COLO668 (cell line): ENCODE results near the gene GJB5.
A peak's percentile ranks its signal among the peaks of the same experiment; 100 is the strongest.
"Not testable (repeated sequence)": the region's sequence is repeated elsewhere in the genome, so short reads cannot be mapped to it uniquely, and the experiment has no call there.

ENCODE experiments used
- DNase-seq: peaks from one replicate; lab custom pipeline; 2025; ENCODE audit not compliant: unreplicated experiment; lab: John Stamatoyannopoulos, UW

The GJB5 gene

DNA sequence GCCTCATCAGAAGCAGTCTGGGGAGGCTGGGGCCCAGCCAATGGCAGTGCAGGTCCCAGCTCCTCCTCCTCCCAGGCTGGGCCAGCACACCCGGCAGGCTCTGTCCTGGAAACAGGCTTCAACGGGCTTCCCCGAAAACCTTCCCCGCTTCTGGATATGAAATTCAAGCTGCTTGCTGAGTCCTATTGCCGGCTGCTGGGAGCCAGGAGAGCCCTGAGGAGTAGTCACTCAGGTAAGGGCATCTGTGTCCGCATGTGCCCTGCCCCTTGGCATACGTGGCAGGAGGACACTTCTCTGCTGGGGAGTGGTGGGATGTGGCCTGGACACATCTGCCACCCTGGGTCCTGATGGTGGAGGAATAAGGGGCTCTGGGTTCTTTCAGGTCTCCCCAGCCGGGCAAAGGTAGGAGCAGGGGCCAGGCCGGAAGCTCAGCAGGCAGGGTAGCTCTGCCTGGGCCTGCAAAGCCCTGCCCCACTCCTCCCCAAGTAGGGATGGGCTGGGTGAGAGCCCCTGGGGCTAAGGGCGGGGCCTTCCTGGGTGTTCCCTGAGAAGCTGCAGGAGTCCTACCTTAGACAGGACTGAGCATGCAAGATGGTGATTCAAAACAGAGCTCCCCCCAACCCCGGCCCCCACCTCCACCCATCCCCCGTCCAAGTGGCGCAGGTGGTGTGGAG is at the start of gene GJB5:
Gene GJB5 (plus strand): TSS at position 84 of the 674 bp plus-strand sequence. CDS start 2,284 bp downstream, outside the sequence.
- no peak for DNase-seq

DNA sequence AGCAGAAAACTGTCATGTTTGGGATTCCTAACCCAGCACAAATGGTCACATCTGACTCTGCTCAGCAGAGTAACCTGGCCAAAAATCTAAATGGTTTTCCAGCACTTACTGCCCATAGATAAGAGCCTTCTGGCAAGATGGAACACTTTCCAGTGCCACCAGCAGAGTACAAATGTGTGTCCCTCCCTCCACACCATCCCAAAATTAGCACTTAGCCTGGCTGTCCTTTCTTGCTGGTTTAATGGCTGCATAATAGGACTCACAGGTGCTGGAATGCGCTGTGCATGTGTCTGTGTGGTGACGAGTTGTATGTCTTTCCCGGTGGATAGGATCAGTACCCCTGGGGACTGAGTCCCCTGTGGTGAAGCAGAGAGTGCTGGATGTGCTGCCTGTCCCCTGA is 49.8 kb upstream of the GJB5 start:
- DNase-seq = no peak

DNA sequence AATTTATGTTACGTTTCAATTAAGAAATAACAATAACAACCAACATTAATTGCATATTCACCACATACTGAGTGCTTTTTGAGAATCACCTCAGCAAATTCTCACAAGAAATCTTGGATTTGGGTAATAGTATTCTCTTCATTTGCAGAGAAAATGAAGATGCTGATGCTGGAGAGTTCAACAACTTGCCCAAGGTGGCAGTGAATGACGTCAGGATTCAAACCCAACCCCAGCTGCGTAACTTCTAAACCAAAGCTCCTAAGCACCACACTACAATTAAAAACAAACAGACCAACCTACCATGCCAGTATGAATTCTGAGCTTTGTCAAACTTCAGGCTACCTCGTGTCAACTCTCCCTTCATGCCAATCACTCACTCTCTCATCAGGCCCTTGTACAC is 46.7 kb upstream of the GJB5 start:
- no peak for DNase-seq

DNA sequence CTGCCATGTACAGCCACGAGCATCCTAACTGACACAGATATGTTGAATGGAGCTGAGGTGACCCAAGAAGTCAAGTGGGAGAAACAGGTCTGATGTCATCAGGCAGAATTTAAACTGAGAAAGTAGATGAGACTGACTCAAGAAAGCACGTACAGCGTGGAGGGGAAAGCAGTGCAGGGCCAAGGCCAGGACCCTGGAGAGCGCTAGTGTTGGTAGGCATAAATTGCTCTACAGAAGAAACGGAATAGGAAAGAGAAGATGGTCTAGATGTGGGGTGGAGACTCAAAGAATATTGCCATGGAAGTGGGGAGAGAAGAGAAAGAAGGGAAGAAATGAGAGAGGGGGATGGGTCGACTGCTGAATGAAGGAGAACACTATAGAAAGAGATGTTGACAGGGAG is 45.3 kb upstream of the GJB5 start:
- DNase-seq = no peak

DNA sequence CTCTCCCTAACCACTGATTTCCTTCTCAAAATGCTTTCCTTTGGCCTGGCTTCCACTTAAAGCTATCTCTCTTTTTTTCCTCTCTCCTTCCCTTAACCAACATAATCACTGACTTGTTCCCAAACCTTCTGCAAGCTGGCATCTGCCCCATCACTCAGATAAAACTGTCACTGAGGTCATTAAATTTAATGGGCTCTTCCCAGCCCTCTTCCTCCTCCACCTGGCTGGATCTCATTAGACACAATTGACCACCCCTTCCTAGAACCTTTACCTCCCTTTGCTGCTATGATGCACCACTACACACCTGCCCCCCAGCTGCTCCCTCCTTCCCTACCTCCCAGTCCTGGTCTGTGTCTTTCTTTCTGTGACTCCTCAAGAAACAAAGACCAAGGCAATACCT is 44.0 kb upstream of the GJB5 start:
- no peak for DNase-seq

DNA sequence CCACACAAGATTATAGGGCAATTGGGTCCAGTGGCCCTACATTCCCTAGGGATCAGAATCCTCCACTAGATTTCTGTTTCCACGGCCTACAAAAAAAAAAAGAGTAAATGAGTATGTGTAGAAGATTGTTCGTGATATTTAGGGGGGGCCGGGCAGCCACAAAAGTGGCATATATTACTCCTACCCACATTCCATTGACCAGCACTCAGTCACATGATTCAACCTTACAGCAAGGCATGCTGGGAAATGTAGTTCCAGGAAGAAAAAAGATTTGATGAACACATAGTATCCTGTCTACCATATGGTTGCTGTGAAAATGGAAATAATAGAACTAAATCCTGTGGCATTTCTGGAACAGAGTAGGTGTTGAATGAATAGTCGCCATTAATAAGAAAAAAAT is 43.4 kb upstream of the GJB5 start:
- no peak for DNase-seq

DNA sequence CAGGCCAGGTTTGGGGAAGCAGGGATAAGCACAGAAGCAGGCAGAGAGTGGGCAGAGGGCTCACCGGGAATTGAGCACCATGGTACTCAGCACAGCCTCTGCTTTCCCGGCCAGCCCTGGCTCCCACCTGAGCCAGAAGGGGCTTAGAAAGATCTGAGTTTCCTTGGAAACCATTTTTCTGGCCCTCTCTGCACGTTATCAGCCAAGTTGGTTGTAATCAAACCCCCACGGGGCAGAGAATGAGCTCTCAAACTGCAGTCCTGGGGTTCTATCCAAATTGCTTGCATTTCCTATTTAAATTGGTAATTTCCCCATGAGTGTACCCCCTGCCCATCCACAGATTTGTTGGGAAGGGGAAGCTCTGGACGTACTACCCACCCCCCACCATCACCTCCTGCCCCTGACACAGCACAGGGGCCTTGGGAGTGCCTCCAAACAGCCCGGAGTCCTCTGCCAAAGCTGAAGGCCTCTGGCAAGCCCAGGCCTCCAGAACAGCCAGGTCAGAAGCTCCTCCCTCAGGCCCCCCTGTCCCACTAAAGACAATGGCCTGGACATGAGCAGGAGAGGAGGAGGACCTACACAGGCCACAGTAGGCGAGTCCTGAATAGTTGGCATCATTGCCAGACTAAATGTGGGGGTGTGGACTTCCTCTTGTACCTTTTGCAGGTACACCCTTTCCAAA is 42.7 kb upstream of the GJB5 start:
- no peak for DNase-seq

DNA sequence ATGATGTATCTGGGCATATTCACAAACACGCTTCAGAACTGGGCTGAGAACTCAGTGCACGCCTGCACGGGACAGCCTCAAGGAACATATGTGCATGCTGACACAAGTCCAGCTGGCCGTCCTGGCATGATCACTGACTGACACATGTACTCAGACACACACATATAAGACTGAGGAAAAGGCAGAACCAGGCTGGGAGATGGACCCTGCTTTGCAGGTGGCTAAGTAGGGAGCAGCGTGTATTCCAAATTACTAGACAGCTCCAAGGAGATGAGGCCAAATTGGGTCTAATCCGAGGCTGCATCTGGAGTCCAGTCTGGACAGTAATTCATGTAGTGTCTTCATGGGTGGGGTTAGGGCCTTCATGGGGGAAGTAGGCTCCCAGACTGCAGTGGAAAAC is 41.4 kb upstream of the GJB5 start:
- no peak for DNase-seq

DNA sequence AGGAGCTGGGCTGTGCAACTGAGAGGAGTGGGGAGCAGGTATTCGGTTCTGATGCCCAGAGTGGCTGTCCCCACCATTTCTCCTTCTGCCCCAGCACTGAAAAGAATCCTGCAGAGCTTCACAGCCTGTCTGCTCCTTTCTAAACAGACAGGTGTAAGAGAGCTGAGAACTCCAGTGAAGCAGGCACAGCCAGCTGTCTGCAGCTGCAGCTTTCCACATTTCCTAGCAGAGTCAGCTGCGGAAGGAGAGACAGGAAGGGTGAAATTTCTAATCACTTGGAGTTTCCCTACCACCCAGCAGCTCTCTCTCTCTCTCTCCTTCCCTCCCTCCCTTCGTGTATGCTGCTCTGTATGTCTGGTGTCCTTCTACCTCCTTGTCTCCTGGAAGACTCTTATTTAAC is 40.5 kb upstream of the GJB5 start:
- no peak for DNase-seq

DNA sequence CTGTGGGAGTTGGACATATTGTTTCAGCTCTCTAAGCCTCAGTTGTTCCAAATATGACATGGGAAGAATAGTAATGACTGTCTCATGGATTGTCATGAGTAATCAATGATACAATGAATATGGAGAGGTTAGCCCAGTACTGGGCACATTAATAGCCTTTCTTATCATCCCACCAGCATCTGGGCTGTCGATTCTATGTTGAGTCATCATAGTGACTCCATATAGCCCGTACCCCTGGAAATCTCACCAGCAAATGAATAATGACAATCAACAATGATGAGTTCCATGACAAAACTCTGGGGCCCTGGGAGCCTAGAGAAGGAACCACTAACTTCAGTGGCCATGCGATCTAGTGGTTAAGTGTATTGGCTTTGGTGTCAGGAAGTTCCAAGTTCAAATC is 39.7 kb upstream of the GJB5 start:
- no peak for DNase-seq

DNA sequence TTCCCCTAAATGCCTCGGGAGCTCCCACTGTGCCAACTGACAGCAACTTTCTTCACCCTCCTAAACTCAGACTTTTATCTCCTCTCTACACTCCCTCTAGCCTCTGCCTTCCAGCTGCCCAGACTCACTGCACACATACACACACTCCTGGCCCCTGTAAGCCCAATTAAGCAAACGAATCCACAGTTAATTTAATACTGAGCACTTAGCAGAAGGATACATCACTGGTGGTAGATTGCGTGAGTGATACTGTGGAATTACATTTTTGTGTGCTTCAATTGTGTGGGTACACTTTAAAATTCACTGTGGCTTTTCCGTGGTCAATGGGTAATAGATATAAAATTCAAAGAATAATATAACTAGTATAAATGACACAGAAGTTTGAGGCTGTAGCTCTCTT is 33.6 kb upstream of the GJB5 start:
- DNase-seq = no peak

DNA sequence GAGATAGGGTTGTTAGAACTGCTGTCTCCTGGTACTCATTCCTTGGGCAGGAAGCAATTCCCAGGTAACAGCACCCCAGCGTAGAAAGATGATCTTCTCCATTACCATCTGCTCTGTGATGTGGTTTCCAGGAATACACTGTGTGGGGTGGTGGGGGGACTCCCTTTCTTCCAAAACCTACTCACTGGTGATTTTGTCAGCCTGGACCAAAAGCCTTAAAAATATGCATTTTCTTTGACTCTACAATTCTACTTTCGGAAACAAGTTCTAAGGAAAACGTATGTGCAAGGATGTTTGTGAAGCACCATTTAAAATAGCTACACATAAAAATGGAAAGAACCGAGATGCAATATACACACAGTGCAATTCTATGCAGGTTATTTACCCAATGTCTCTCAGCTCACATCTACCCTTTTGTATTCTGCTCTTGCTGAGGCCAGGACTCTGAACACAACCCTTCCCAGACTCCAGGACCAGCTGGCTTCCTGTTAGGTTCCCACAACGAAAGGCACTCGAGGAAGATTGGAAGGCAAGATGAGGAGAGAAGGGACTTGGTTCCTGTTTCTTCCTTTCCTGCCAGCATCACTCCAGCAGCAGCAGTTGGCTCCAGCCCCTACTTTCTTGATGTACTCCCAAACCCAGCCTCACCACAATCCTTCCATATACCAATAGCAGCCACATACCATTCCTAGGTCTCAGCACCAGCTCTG is 33.0 kb upstream of the GJB5 start:
- DNase-seq = no peak

DNA sequence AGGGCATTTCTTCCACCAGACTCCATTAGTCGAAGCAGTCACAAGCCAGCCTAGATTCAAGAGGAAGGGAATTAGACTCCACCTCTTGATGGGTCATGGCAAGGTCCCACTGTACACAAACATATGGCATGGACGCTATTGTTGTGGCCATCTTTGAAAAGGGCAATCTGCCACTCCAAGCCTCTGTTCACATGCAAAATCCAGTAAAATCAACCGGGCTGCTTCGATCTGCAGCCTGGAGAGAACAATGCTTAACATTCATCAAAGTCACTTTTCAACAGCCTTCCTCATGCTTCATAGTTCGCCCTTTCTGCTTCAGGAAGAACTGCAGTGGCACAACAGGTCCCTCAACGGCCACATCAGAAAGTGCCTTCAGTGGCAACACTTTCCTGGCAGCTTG is 28.0 kb upstream of the GJB5 start:
- DNase-seq = no peak

DNA sequence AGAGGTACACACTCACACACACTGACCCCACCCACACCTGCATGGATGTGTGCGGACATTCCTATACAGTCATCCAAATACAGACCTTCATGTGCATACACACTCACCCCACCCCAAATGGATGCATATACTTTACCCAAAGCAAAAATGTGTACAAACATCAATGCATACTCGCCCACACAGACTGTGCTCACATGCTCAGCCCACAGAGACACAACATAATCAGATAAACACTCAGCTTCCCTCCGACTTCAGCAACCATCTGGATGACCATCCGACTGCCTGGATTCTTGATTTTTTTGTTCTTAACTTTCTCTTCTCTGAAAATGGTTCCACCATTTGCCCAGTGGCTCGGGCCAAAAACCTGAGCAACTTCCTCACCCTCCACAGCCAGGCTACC is 24.4 kb upstream of the GJB5 start:
- DNase-seq = no peak

DNA sequence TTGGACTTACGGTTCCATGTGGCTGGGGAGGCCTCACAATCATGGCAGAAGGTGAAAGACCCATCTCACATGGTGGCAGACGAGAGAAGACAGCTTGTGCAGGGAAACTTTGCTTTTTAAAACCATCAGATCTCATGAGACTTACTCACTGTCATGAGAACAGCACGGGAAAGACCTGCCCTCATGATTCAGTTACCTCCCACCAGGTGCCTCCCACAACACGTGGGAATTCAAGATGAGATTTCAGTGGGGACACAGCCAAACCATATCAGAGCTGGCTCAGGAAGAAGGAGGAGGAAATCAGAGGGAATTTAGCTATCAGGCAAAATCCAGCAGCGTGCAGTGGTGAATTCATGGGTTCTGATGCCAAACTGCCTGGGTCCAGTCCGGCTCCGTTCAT is 22.0 kb upstream of the GJB5 start:
- DNase-seq = not testable (repeated sequence)

DNA sequence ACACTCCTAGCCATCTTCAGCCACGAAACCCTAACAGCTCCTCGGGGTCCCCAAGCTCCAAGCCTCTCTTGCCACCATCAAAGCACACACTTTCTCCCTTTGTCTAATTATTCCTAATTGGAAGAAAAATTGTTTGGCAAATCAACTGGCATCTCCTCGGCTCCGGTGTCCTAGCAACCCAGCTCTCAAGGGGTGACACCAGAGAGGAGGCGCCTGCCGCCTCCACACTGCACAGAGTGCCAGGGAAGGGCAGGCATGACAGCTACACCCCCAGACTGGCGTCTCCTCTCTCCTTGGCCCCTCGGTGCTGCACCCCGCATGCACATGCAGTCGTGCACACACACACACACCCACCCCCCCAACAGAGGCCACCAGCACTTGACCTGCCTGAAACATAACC is 18.2 kb upstream of the GJB5 start:
- no peak for DNase-seq

DNA sequence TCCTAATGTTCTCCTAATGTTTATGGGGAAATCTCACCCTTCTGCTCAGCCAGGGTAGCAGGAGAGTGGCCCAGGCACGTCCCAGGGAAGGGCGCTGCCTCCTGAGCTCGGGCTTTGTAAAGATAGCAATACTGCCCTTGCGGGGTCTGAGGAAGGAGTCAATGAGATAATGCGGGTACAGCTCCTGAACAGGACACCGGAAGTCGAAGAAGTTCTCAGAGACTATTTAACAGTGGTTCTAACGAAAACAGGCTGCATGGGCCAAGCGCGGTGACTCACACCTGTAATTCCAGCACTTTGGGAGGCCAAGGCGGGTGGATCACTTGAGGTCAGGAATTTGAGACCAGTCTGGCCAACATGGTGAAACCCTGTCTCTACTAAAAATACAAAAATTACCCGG is 17.6 kb upstream of the GJB5 start:
- not testable (repeated sequence) for DNase-seq

DNA sequence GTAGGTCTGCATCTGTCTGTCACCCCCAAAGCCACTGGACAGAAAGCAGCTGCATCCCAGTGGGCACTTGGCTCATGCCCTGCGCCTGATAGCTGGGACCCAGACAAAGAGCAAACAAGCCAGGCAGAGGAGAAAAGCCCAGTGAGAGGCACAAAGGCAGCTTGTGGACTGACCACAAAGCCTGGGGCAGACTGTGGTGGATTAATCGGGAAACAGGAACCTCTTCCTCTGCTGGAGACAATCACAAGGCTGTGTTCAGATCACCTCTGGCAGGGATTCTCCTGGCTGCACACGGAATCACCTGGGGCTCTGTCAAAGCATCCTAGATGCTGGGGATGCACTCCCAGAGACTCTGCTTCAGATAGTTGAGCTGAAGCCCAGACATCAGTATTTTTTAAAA is 15.2 kb upstream of the GJB5 start:
- DNase-seq = no peak

DNA sequence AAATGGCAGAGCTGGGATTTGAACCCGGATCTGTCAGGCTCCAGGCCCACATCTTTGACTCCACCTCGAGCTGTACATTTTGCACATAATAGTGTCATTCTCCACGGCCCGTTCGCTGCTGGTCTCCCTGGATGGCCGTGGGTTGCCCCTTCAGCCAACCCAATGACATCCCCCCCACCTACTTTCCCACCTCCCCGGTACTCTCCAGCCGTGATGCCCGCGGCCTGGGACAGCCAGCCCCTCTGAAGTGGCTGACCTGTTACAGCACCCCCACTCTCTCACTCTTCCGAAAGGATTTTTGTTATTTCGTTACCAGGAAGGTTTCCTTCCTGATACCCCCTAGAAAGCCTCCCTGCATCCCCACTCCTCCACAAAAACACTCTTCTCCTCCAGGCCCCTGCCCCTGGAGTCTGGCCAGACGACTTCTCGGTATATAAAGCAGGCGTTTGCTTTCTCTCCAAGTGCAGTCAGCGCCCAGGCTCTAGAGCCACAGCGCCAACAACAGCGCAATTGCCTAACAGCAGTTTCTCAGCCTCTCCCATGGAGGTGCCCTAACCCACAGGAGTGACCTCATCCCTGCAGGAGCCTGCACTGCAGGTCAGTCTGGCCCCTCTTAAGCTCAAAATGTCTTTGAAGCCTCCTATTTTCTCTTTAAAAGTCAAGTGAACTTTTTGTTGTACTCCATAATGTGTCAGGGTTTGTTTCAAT is 14.5 kb upstream of the GJB5 start:
- DNase-seq = peak; percentile 19

DNA sequence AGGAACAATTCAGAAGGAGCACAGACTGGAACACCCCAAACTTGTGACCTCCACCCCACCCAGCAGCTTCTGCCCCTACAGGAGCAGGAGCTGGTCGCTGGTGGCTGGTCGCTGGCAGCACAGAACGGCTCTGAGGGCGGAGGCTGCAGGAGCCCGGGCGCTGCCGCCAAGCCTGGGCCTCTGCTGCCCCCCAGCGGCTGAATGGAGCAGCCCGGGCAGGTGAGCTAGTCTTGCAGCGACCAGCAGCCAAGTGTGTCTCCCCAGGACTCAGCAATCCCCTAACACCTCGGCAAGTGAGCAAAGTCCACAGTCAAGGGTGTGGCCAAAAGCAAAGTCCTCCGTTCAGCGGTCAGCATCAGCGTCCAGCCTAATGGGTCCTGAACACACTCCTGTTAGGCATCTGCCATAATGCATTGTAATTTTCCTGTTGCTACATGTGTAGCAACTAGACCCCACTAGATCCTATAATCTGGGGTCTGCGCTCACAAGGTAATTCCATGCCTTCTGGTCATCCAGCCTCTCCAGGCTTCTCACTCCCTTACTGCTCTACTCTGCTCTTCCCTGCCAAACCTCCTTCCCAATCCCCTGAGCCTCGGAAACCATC is 12.1 kb upstream of the GJB5 start:
- DNase-seq = peak; percentile 88

DNA sequence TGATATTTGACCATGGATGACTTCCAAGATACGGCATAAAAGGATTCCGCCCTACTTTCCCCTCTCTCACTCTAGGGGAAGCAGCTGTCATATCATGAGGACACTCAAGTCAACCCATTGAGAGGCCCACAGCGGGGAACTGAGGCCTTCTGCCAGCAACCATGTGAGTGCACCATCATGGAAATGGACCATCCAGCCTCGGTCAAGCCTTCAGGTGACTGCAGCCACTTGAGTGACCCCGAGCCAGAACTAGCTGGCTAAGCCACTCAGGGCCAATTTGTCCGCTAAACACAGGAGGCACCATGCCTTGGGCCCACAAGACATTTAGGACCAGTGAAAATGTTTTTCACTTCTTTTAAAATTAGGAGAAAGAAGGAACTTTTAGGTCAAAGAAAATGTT is 11.1 kb upstream of the GJB5 start:
- DNase-seq = no peak
